PC-9 (cell line): Measurements from ENCODE around the gene SIRPA. TPM values are rescaled to one million over a fixed set of nuclear protein-coding genes. Genes with fewer than 3 reads are reported as not detected.

Source experiments
- BruUV-seq: library from RNA; stranded (reverse); fragments of 400-500 nt; replicated peaks from 2 replicates; lab custom pipeline; 2021; lab: Mats Ljungman, UMichigan
- CTCF ChIA-PET: fragments of 300-600 bp; sonication (Branson Sonifier 250); formaldehyde crosslinking; loops from one replicate; lab custom pipeline; 2022; ENCODE audit warnings: antibody characterized with exemption; lab: Charles Lee
- POLR2A ChIA-PET: fragments of 300-600 bp; sonication (Branson Sonifier 250); formaldehyde crosslinking; loops from one replicate; lab custom pipeline; 2022; ENCODE audit warnings: antibody characterized with exemption; ENCODE audit not compliant: unreplicated experiment; lab: Charles Lee
- DNase-seq, 2 experiments: peaks; one replicate each; pipeline versions ENCODE4 v3.0.0 to v3.0.0-alpha.2; 2015 to 2022; ENCODE audit warnings: mixed read lengths in 1 of 2
- H2AFZ ChIP-seq: fragments of 200-600 bp; sonication (generic); 2 replicates; pipeline ENCODE4 v1.8.1; 2017; ENCODE audit warnings: antibody characterized with exemption
- H3F3A ChIP-seq: fragments of 200-600 bp; sonication (generic); 2 replicates; pipeline ENCODE4 v1.8.1; 2017; ENCODE audit warnings: antibody characterized with exemption, mild to moderate bottlenecking, low read depth; ENCODE audit not compliant: insufficient read depth
- H3K27ac ChIP-seq: fragments of 200-600 bp; sonication (generic); 2 replicates; pipeline ENCODE4 v1.6.1; 2016; ENCODE audit warnings: mixed run types
- H3K27me3 ChIP-seq: fragments of 200-600 bp; sonication (generic); 2 replicates; pipeline ENCODE4 v1.6.1; 2016; ENCODE audit warnings: low read depth, mixed run types; ENCODE audit not compliant: insufficient read depth
- H3K36me3 ChIP-seq: fragments of 200-600 bp; sonication (generic); 2 replicates; pipeline ENCODE4 v1.6.1; 2016; ENCODE audit warnings: low read depth, mixed run types
- H3K4me1 ChIP-seq: fragments of 200-600 bp; sonication (generic); replicated peaks from 2 replicates; pipeline ENCODE4 v1.6.1; 2016; ENCODE audit warnings: mixed run types; ENCODE audit not compliant: insufficient read depth
- H3K4me2 ChIP-seq: fragments of 200-600 bp; sonication (generic); 2 replicates; pipeline ENCODE4 v1.6.1; 2017; ENCODE audit warnings: mixed run types
- H3K4me3 ChIP-seq: fragments of 200-600 bp; sonication (generic); 2 replicates; pipeline ENCODE4 v1.6.1; 2016; ENCODE audit warnings: mixed run types
- H3K79me2 ChIP-seq: fragments of 200-600 bp; sonication (generic); 2 replicates; pipeline ENCODE4 v1.6.1; 2017; ENCODE audit warnings: low read depth, mixed run types
- H3K9me2 ChIP-seq: fragments of 200-600 bp; sonication (generic); 2 replicates; pipeline ENCODE4 v1.8.1; 2017; ENCODE audit warnings: mild to moderate bottlenecking; ENCODE audit not compliant: insufficient read depth
- H3K9me3 ChIP-seq: fragments of 200-600 bp; sonication (generic); 2 replicates; pipeline ENCODE4 v1.8.1; 2016; ENCODE audit warnings: low read depth; ENCODE audit not compliant: insufficient read depth
- H4K20me1 ChIP-seq: fragments of 200-600 bp; sonication (generic); 2 replicates; pipeline ENCODE4 v1.8.1; 2017; ENCODE audit not compliant: insufficient read depth
- EZH2 ChIP-seq: fragments of 200-600 bp; sonication (generic); IDR thresholded peaks from 2 replicates; pipeline ENCODE4 v1.8.0; 2017; ENCODE audit warnings: antibody characterized with exemption, low read depth
- intact Hi-C: fragments of 100-400 bp; cut with micrococcal nuclease; formaldehyde crosslinking; loops from one replicate; pipeline ENCODE4 v1.10.0; 2022; ENCODE audit not compliant: unreplicated experiment
- total RNA-seq: library from RNA; stranded (reverse); gene quantifications from 2 replicates; pipeline ENCODE4 v1.2.3, GENCODE V29; 2021
- TF ChIP-seq, protein P1 (sequence below): fragments of 200-600 bp; sonication (generic); conservative IDR thresholded peaks from 2 replicates; pipeline ENCODE4 v1.6.1; 2017; ENCODE audit warnings: mixed run types, antibody characterized with exemption, mild to moderate bottlenecking, moderate library complexity

The SIRPA gene
- total RNA-seq, 1 experiment from 2014 or later, result 18.4 TPM

DNA sequence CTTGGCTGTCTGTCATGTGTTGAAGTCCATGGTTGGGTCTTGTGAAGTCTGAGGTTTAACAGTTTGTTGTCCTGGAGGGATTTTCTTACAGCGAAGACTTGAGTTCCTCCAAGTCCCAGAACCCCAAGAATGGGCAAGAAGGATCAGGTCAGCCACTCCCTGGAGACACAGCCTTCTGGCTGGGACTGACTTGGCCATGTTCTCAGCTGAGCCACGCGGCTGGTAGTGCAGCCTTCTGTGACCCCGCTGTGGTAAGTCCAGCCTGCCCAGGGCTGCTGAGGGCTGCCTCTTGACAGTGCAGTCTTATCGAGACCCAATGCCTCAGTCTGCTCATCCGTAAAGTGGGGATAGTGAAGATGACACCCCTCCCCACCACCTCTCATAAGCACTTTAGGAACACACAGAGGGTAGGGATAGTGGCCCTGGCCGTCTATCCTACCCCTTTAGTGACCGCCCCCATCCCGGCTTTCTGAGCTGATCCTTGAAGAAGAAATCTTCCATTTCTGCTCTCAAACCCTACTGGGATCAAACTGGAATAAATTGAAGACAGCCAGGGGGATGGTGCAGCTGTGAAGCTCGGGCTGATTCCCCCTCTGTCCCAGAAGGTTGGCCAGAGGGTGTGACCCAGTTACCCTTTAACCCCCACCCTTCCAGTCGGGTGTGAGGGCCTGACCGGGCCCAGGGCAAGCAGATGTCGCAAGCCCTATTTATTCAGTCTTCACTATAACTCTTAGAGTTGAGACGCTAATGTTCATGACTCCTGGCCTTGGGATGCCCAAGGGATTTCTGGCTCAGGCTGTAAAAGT is 43.5 kb downstream of the SIRPA start:
- no TSS peak for BruUV-seq
- Histone ChIP-seq H3K9me3 (no peaks in the 10 kb centered on the region), H3K4me2 (no peak overlapping the region), H3K4me1 (0 out of 2 replicates have a peak, but pooled peaks cover 4% of the 10 kb centered on the region), H3K4me3 (no peak overlapping the region), H3K36me3 (no peaks in the 10 kb centered on the region), H4K20me1 (no peaks in the 10 kb centered on the region), H3K27me3 (no peaks in the 10 kb centered on the region), H3K79me2 (no peaks in the 10 kb centered on the region), H3K9me2 (no peaks in the 10 kb centered on the region), H2AFZ (no peak overlapping the region), H3K27ac (no peak overlapping the region), H3F3A (no peaks in the 10 kb centered on the region)
- DNase-seq, result no peak
- intact Hi-C loops, result no loop called here
- TF ChIP-seq, protein P1, sequence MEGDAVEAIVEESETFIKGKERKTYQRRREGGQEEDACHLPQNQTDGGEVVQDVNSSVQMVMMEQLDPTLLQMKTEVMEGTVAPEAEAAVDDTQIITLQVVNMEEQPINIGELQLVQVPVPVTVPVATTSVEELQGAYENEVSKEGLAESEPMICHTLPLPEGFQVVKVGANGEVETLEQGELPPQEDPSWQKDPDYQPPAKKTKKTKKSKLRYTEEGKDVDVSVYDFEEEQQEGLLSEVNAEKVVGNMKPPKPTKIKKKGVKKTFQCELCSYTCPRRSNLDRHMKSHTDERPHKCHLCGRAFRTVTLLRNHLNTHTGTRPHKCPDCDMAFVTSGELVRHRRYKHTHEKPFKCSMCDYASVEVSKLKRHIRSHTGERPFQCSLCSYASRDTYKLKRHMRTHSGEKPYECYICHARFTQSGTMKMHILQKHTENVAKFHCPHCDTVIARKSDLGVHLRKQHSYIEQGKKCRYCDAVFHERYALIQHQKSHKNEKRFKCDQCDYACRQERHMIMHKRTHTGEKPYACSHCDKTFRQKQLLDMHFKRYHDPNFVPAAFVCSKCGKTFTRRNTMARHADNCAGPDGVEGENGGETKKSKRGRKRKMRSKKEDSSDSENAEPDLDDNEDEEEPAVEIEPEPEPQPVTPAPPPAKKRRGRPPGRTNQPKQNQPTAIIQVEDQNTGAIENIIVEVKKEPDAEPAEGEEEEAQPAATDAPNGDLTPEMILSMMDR, result no peak
- TF ChIP-seq EZH2, result no peak
- ChIA-PET CTCF (no interaction called here), POLR2A (no interaction called here)

DNA sequence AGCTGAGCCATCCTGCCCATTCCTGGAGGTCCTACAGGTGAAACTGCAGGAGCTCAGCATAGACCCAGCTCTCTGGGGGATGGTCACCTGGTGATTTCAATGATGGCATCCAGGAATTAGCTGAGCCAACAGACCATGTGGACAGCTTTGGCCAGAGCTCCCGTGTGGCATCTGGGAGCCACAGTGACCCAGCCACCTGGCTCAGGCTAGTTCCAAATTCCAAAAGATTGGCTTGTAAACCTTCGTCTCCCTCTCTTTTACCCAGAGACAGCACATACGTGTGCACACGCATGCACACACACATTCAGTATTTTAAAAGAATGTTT is 44.0 kb downstream of the SIRPA start:
- no peak overlapping the region for H3K4me2 ChIP-seq
- intact Hi-C loops, result no loop called here
- 0 out of 2 replicates have a peak, but pooled peaks cover 4% of the 10 kb centered on the region for H3K4me1 ChIP-seq
- no peaks in the 10 kb centered on the region for H3K9me2 ChIP-seq
- H3K9me3 ChIP-seq, result no peaks in the 10 kb centered on the region
- no peaks in the 10 kb centered on the region for H3K36me3 ChIP-seq
- H4K20me1 ChIP-seq, result no peaks in the 10 kb centered on the region
- CTCF ChIA-PET, result no interaction called here
- TF ChIP-seq EZH2, result no peak
- TF ChIP-seq, protein P1, result no peak
- no peak for DNase-seq
- H3K27ac ChIP-seq, result no peak overlapping the region
- no peaks in the 10 kb centered on the region for H3K27me3 ChIP-seq
- no peaks in the 10 kb centered on the region for H3K79me2 ChIP-seq
- BruUV-seq, result no TSS peak
- POLR2A ChIA-PET, result no interaction called here
- H3K4me3 ChIP-seq, result no peak overlapping the region
- no peak overlapping the region for H2AFZ ChIP-seq
- H3F3A ChIP-seq, result no peaks in the 10 kb centered on the region

DNA sequence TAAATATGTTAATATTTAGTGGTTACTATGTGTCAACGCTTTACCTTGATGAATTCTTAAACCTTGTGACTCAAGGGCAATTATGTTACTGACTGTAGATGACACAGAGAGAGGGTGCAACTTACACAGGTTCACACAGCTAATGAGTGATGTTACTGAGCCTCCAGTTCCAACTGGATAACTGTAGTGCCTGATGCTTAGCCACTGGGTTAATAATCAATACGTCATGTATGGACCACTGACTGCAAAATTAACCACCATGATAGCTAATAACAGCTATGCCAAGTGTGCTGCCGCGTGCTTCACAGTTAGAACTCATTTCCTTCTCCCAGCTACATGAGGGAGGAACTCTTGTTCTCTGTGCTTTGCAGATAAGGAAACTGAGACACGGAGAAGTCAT is 45.4 kb downstream of the SIRPA start:
- Histone ChIP-seq H3K9me2 (no peaks in the 10 kb centered on the region), H3F3A (no peaks in the 10 kb centered on the region), H3K36me3 (no peaks in the 10 kb centered on the region), H3K79me2 (no peaks in the 10 kb centered on the region), H3K27me3 (peaks cover 8% of the 10 kb centered on the region; the same call in 1 of the 2 replicates), H3K9me3 (no peaks in the 10 kb centered on the region), H2AFZ (no peak overlapping the region), H3K4me1 (0 out of 2 replicates have a peak, but pooled peaks cover 4% of the 10 kb centered on the region), H3K4me3 (no peak overlapping the region), H3K27ac (no peak overlapping the region), H4K20me1 (no peaks in the 10 kb centered on the region), H3K4me2 (no peak overlapping the region)
- no peak for DNase-seq
- ChIA-PET CTCF (no interaction called here), POLR2A (no interaction called here)
- no peak for TF ChIP-seq EZH2
- TF ChIP-seq, protein P1, result no peak
- intact Hi-C loops, result no loop called here
- no TSS peak for BruUV-seq
